Cardiac septum (tissue), 1 donor: ENCODE results near the gene PPP1R16B. TPM values are rescaled to one million over a fixed set of nuclear protein-coding genes. Genes with fewer than 3 reads are reported as not detected.

Source experiments
- DNase-seq: peaks from one replicate; pipeline ENCODE4 v3.0.0-alpha.2; 2020; ENCODE audit warnings: low spot score
- intact Hi-C: fragments of 100-400 bp; cut with DNase I; formaldehyde crosslinking; loops from one replicate; pipeline ENCODE4 v1.14.0; 2022
- total RNA-seq: library from RNA; stranded (reverse); fragmentation: NEBNext Ultra II Directional; extraction: Animal tissue kit (Norgen Biotek cat#: 25700); gene quantifications from one replicate; pipeline ENCODE4 v1.2.1, GENCODE V29; 2021
- donor health status: DM: no; HTN: no; CAD: no.

Gene PPP1R16B
- total RNA-seq, 1 donor from 2014 or later = 1.7 TPM

GRCh38 chr20:38965264-38965663 is 159.8 kb downstream of the PPP1R16B start:
- intact Hi-C loops = no loop called here
- DNase-seq = no peak

DNA sequence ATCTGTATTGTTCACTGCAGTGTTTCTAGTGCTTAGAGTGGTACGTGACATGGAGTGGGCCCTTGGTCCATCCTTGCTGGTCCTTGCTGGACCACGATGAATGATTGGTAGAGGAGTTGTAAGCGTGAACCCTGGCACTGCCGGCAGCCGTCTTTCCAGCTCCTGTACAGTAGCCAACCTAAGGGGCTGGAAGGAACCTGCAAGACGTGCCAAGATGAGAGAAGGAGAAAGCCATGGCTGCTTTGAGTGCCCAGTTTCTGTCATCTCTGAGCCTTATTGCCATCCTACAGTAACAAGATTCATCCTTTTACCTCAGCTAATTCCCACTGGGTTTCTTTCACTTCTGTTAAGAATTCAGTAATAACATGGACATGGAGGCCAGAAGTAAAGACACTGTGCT is 162.6 kb downstream of the PPP1R16B start:
- intact Hi-C loops = no loop called here
- no peak for DNase-seq

DNA sequence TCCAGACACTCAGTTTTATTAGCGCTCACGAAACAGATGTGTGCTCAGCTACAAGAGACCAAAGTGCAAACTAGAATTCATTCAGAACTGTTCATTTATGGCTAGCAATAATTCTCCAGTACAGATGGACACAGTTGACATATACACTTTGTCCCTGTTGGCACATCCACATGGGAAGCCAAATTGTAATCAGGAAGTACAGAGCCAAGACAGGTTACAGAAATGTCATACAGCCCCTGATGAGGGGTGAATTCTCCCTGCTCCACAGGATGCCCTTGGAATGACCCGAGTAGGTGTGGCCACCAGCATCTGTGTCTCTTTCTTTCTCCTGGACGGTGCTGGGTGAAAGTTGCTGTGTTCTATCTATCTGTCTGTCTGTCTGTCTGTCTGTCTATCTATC is 164.2 kb downstream of the PPP1R16B start:
- DNase-seq = no peak
- intact Hi-C loops = no loop called here

DNA sequence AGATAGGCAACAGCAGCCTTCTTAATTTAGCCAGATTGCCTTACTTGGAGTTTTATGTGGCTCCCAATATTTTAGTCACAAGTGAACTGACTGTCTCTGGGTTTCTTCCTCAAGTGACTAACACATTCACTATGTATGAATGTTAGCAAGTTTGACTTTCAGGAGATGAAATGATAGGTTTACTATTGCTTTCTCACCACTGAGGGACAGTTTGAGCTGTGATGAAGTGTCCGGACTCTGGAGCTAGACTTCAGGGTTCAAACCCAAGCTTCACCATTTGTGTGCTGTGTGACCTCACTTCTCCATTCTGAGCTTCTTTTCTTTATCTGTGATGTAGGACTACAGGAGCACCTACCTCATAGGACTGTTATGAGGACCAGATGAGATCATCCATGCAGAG is 164.8 kb downstream of the PPP1R16B start:
- intact Hi-C loops = no loop called here
- no peak for DNase-seq

Other genes with a start within 250 kb of the PPP1R16B start
- not detected for gene ADIG, start 224.5 kb upstream of the PPP1R16B start, total RNA-seq
- not detected for gene ARHGAP40, start 203.9 kb upstream of the PPP1R16B start, total RNA-seq
- not detected for gene SLC32A1, start 81.2 kb upstream of the PPP1R16B start, total RNA-seq
- gene ACTR5, start 57.2 kb upstream of the PPP1R16B start, total RNA-seq = 3.0 TPM
- 0.62 TPM for gene FAM83D, start 120.7 kb downstream of the PPP1R16B start, total RNA-seq
- 11.4 TPM for gene DHX35, start 156.6 kb downstream of the PPP1R16B start, total RNA-seq